Cardiac muscle cell (in vitro differentiated cells and primary cell): Measurements from ENCODE around the gene TLE4. TPM values are rescaled to one million over a fixed set of nuclear protein-coding genes. Genes with fewer than 3 reads are reported as not detected.
A peak's percentile ranks its signal among the peaks of the same experiment; 100 is the strongest.

Experiments
- DNase-seq, 2 donors: peaks; one replicate each; pipeline versions ENCODE4 v3.0.0 to v3.0.0-alpha.2; 2010 to 2017; ENCODE audit warnings: low read depth in 1 of 2, low spot score in 1 of 2
- H3K27ac ChIP-seq: fragments of 200-600 bp; sonication (generic); 2 replicates; pipeline ENCODE4 v1.5.1; 2016
- H3K27me3 ChIP-seq: fragments of 200-600 bp; sonication (generic); 2 replicates; pipeline ENCODE4 v1.6.0; 2016; ENCODE audit warnings: control low read depth
- H3K36me3 ChIP-seq: fragments of 200-600 bp; sonication (generic); 2 replicates; pipeline ENCODE4 v1.5.1; 2016; ENCODE audit warnings: control low read depth
- H3K4me1 ChIP-seq: fragments of 200-600 bp; sonication (generic); 2 replicates; pipeline ENCODE4 v1.8.1; 2017; ENCODE audit warnings: low read depth, mild to moderate bottlenecking, mixed run types
- H3K4me3 ChIP-seq: fragments of 200-600 bp; sonication (generic); 2 replicates; pipeline ENCODE4 v1.5.1; 2016; ENCODE audit warnings: mild to moderate bottlenecking
- H3K9me3 ChIP-seq: fragments of 200-600 bp; sonication (generic); 2 replicates; pipeline ENCODE4 v1.5.1; 2017; ENCODE audit warnings: low read depth, mild to moderate bottlenecking, control low read depth
- polyA plus RNA-seq: library from polyadenylated mRNA; unstranded; fragments of >200 nt; fragmentation: Nextera tagmentation; extraction: Ambion mirVana; gene quantifications from 2 replicates; pipeline ENCODE4 v1.2.1, GENCODE V29; 2016
- total RNA-seq: library from RNA; depleted of rRNA; stranded (reverse); fragments of >200 nt; gene quantifications from 2 replicates; pipeline ENCODE4 v1.2.3, GENCODE V29; 2016
- TF ChIP-seq, protein P1 (sequence below): IDR thresholded peaks from 2 replicates; pipeline ENCODE4 v1.5.1; 2012; ENCODE audit warnings: low read depth, mild to moderate bottlenecking, low read length

The TLE4 gene
- total and polyA plus RNA-seq, 2 experiments from 2014 or later: 9.1 to 11.9 TPM

- DNase-seq: peak in 1 of 2 donors; percentile 70
- Histone ChIP-seq H3K4me1 (no peaks in the 10 kb centered on the region), H3K9me3 (no peaks in the 10 kb centered on the region), H3K36me3 (no peaks in the 10 kb centered on the region), H3K27me3 (no peaks in the 10 kb centered on the region), H3K27ac (no peak overlapping the region), H3K4me3 (no peak overlapping the region)
- TF ChIP-seq, protein P1, sequence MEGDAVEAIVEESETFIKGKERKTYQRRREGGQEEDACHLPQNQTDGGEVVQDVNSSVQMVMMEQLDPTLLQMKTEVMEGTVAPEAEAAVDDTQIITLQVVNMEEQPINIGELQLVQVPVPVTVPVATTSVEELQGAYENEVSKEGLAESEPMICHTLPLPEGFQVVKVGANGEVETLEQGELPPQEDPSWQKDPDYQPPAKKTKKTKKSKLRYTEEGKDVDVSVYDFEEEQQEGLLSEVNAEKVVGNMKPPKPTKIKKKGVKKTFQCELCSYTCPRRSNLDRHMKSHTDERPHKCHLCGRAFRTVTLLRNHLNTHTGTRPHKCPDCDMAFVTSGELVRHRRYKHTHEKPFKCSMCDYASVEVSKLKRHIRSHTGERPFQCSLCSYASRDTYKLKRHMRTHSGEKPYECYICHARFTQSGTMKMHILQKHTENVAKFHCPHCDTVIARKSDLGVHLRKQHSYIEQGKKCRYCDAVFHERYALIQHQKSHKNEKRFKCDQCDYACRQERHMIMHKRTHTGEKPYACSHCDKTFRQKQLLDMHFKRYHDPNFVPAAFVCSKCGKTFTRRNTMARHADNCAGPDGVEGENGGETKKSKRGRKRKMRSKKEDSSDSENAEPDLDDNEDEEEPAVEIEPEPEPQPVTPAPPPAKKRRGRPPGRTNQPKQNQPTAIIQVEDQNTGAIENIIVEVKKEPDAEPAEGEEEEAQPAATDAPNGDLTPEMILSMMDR: no peak
These were observed 123.1 kb downstream of the TLE4 start for GRCh38 chr9:79694676-79695400.

- no peak overlapping the region for H3K4me3 ChIP-seq
- no peaks in the 10 kb centered on the region for H3K27me3 ChIP-seq
- H3K27ac ChIP-seq: no peak overlapping the region
- no peaks in the 10 kb centered on the region for H3K36me3 ChIP-seq
- no peak for DNase-seq
- no peaks in the 10 kb centered on the region for H3K9me3 ChIP-seq
- no peaks in the 10 kb centered on the region for H3K4me1 ChIP-seq
- TF ChIP-seq, protein P1: no peak
These were observed 123.9 kb downstream of the TLE4 start for GRCh38 chr9:79695531-79696175.

GRCh38 chr9:79698967-79699366, 127.2 kb downstream of the TLE4 start:
- TF ChIP-seq, protein P1: no peak
- DNase-seq: no peak
- H3K36me3 ChIP-seq: no peaks in the 10 kb centered on the region
- H3K9me3 ChIP-seq: no peaks in the 10 kb centered on the region
- H3K27ac ChIP-seq: no peak overlapping the region
- no peaks in the 10 kb centered on the region for H3K27me3 ChIP-seq
- no peaks in the 10 kb centered on the region for H3K4me1 ChIP-seq
- no peak overlapping the region for H3K4me3 ChIP-seq

- no peak for DNase-seq
- no peaks in the 10 kb centered on the region for H3K9me3 ChIP-seq
- H3K27ac ChIP-seq: no peak overlapping the region
- no peaks in the 10 kb centered on the region for H3K4me1 ChIP-seq
- no peaks in the 10 kb centered on the region for H3K27me3 ChIP-seq
- H3K4me3 ChIP-seq: no peak overlapping the region
- H3K36me3 ChIP-seq: no peaks in the 10 kb centered on the region
- TF ChIP-seq, protein P1: no peak
These were observed 127.7 kb downstream of the TLE4 start for GRCh38 chr9:79699479-79699878.

DNA sequence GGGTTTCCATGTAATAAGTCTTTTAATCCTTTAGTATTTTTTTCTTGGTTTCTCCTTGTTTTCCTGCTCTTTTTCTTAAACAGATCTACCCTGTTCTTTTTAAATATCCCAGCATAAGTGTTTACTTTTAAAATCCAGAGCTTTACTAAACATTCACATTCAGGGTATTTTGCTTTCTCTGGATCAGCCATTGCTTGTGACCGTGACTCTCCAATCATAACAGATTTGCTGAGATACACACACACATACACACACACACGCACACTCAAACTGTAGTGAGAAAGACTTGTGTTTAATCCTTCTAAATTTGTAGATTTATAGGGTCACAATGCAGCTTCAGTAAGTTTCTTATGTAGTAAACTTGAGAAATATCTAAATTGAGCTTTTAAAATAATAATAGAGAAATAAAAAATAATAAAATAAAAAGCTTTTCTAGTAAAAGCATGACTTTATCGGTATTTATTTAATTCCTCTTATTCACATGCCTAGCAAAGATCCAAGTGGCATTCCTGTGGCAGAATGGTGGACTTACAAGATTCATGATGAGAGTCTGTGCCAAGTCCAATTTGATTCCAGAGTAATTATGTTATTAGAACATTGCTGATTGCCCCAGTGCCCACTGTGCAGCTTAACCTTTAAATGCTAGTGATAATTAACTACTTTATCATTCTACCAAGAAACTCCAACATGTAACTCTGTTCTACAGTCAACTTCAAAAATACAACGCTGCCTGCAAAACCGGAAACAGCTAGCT, 129.0 kb downstream of the TLE4 start:
- no peaks in the 10 kb centered on the region for H3K27me3 ChIP-seq
- TF ChIP-seq, protein P1: no peak
- no peaks in the 10 kb centered on the region for H3K36me3 ChIP-seq
- DNase-seq: no peak
- no peaks in the 10 kb centered on the region for H3K9me3 ChIP-seq
- no peaks in the 10 kb centered on the region for H3K4me1 ChIP-seq
- no peak overlapping the region for H3K4me3 ChIP-seq
- H3K27ac ChIP-seq: no peak overlapping the region
